Inflammatory macrophage treated with lipopolysaccharide for 4 hours (primary cell): ENCODE results near the gene ASB8.
"Not testable (repeated sequence)": the region's sequence is repeated elsewhere in the genome, so short reads cannot be mapped to it uniquely, and the experiment has no call there.

ENCODE experiments used
- DNase-seq: peaks from one replicate; pipeline ENCODE4 v3.0.0-alpha.2; 2020

The ASB8 gene

GRCh38 chr12:48131517-48131916, 25.8 kb downstream of the ASB8 start:
- no peak for DNase-seq

- no peak for DNase-seq
Measured at GRCh38 chr12:48129376-48129775, 27.9 kb downstream of the ASB8 start.

GRCh38 chr12:48128800-48129199, 28.5 kb downstream of the ASB8 start:
- DNase-seq: no peak

GRCh38 chr12:48126953-48127630, 30.2 kb downstream of the ASB8 start:
- DNase-seq: no peak

GRCh38 chr12:48125985-48126384, 31.3 kb downstream of the ASB8 start:
- DNase-seq: no peak

- DNase-seq: not testable (repeated sequence)
Measured at GRCh38 chr12:48125542-48125941, 31.8 kb downstream of the ASB8 start.

GRCh38 chr12:48123169-48123568, 34.1 kb downstream of the ASB8 start:
- no peak for DNase-seq

GRCh38 chr12:48122065-48122834, 35.1 kb downstream of the ASB8 start:
- DNase-seq: no peak

GRCh38 chr12:48121522-48121921, 35.8 kb downstream of the ASB8 start:
- no peak for DNase-seq

GRCh38 chr12:48119834-48120195, 37.5 kb downstream of the ASB8 start:
- DNase-seq: no peak

- peak; percentile 64 for DNase-seq
Measured at GRCh38 chr12:48119078-48119833, 38.1 kb downstream of the ASB8 start, which contains the start of gene PFKM. PFKM (plus strand) TSS chr12:48119364; CDS start chr12:48122775, 3,411 bp downstream.

- no peak for DNase-seq
Measured at GRCh38 chr12:48118284-48118871, 38.9 kb downstream of the ASB8 start.

GRCh38 chr12:48115957-48116356, 41.4 kb downstream of the ASB8 start:
- no peak for DNase-seq

- not testable (repeated sequence) for DNase-seq
Measured at GRCh38 chr12:48111312-48111693, 46.0 kb downstream of the ASB8 start.

GRCh38 chr12:48110691-48111311, 46.5 kb downstream of the ASB8 start:
- no peak for DNase-seq

GRCh38 chr12:48109424-48109823, 47.9 kb downstream of the ASB8 start:
- no peak for DNase-seq

GRCh38 chr12:48106681-48107613, 50.4 kb downstream of the ASB8 start:
- no peak for DNase-seq

GRCh38 chr12:48105867-48106680, 51.2 kb downstream of the ASB8 start, which contains the start of gene SENP1:
SENP1 (minus strand) TSS chr12:48106079; CDS start chr12:48101472, 4,607 bp downstream.
- peak; percentile 84 for DNase-seq

GRCh38 chr12:48105321-48105866, 51.9 kb downstream of the ASB8 start:
- DNase-seq: peak; percentile 24

- no peak for DNase-seq
Measured at GRCh38 chr12:48104531-48104930, 52.8 kb downstream of the ASB8 start.
